ENCODE measurements around the gene ABHD16A.

DNA sequence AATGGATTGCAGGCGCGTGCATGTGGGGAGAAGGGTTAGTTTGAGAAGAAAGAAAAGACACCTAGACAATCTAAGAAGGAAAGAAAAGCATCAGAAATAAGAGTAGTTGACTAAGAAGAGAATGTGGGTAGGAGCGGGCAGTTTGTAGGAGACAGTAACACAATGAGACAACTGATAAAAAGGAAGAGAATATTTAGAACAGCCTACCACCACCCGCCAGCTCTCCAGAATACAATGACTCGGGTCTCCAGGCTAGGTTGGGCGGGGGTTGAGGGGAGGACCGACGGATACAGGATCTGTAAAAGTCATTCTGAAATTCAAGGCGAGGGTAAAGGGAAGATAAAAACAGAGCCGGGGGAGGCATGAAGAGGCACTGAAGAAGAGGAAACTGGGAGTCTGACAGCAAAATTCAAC lies 712 bp downstream of the ABHD16A start:
- TF ChIP-seq, protein P1, sequence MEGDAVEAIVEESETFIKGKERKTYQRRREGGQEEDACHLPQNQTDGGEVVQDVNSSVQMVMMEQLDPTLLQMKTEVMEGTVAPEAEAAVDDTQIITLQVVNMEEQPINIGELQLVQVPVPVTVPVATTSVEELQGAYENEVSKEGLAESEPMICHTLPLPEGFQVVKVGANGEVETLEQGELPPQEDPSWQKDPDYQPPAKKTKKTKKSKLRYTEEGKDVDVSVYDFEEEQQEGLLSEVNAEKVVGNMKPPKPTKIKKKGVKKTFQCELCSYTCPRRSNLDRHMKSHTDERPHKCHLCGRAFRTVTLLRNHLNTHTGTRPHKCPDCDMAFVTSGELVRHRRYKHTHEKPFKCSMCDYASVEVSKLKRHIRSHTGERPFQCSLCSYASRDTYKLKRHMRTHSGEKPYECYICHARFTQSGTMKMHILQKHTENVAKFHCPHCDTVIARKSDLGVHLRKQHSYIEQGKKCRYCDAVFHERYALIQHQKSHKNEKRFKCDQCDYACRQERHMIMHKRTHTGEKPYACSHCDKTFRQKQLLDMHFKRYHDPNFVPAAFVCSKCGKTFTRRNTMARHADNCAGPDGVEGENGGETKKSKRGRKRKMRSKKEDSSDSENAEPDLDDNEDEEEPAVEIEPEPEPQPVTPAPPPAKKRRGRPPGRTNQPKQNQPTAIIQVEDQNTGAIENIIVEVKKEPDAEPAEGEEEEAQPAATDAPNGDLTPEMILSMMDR (conservative IDR thresholded peaks at IDR 0.05), result no peak
- no peak for TF ChIP-seq ZFX (IDR thresholded peaks at IDR 0.05)
